Hepatocyte (in vitro differentiated cells): ENCODE data around the gene ADRM1.

Experiments
- CTCF ChIP-seq: fragments of 200-600 bp; sonication (generic); IDR thresholded peaks from 2 replicates; pipeline ENCODE4 v1.5.1; 2016; ENCODE audit warnings: antibody characterized with exemption, mild to moderate bottlenecking; ENCODE audit not compliant: poor library complexity
- EZH2 ChIP-seq: fragments of 200-600 bp; sonication (generic); IDR thresholded peaks from 2 replicates; pipeline ENCODE4 v1.6.1; 2016; ENCODE audit warnings: antibody characterized with exemption, mild to moderate bottlenecking, borderline replicate concordance
- EZH2phosphoT487 ChIP-seq: fragments of 200-600 bp; sonication (generic); IDR thresholded peaks from one replicate; pipeline ENCODE4 v1.6.1; 2018; ENCODE audit warnings: antibody characterized with exemption, mild to moderate bottlenecking, low read depth, moderate library complexity; ENCODE audit not compliant: unreplicated experiment, severe bottlenecking

GRCh38 chr20:62357187-62357667 is 54.4 kb downstream of the ADRM1 start:
- no peak for TF ChIP-seq CTCF
- no peak for TF ChIP-seq EZH2
- no peak for TF ChIP-seq EZH2phosphoT487
